ENCODE results near the gene ABCA9. TPM values are rescaled to one million over a fixed set of nuclear protein-coding genes. Genes with fewer than 3 reads are reported as not detected.
"Not testable (repeated sequence)": the region's sequence is repeated elsewhere in the genome, so short reads cannot be mapped to it uniquely, and the experiment has no call there.

The ABCA9 gene
- total and polyA plus RNA-seq, 4 donors = 1.4 to 100 (median 25.0) TPM

GRCh38 chr17:68987966-68988365, 72.8 kb downstream of the ABCA9 start:
- no peak for DNase-seq
- Histone ChIP-seq H3K9me3 (ENCODE audit: control insufficient read depth, low read length) (no peaks in the 10 kb centered on the region), H3K4me1 (ENCODE audit: control insufficient read depth in 1 of 2, insufficient read depth in 2 of 2, low read length in 2 of 2) (no peaks in the 10 kb centered on the region), H3K27me3 (ENCODE audit: control insufficient read depth in 1 of 2, insufficient read depth in 2 of 2, low read length in 1 of 2) (no peaks in the 10 kb centered on the region), H3K36me3 (ENCODE audit: control insufficient read depth in 1 of 2, insufficient read depth in 2 of 2, low read length in 1 of 2) (no peaks in the 10 kb centered on the region), H3K27ac (ENCODE audit: low read depth in 1 of 2, low read length in 2 of 2) (no peak overlapping the region), H3K4me3 (ENCODE audit: low read length in 2 of 2) (no peak overlapping the region)
- intact Hi-C loops (cut with DNase I) = no loop called here
- WGBS, 2 donors = 83 to 85% methylated on average over 4 of the region's 4 CpGs
- ATAC-seq (ENCODE audit: low FRiP score) = no peak

GRCh38 chr17:68981288-68981687, 79.4 kb downstream of the ABCA9 start:
- Histone ChIP-seq H3K36me3 (ENCODE audit: control insufficient read depth in 1 of 2, insufficient read depth in 2 of 2, low read length in 1 of 2) (no peaks in the 10 kb centered on the region), H3K4me3 (ENCODE audit: low read length in 2 of 2) (no peak overlapping the region), H3K4me1 (ENCODE audit: control insufficient read depth in 1 of 2, insufficient read depth in 2 of 2, low read length in 2 of 2) (no peaks in the 10 kb centered on the region), H3K9me3 (ENCODE audit: control insufficient read depth, low read length) (no peaks in the 10 kb centered on the region), H3K27ac (ENCODE audit: low read depth in 1 of 2, low read length in 2 of 2) (no peak overlapping the region), H3K27me3 (ENCODE audit: control insufficient read depth in 1 of 2, insufficient read depth in 2 of 2, low read length in 1 of 2) (no peaks in the 10 kb centered on the region)
- WGBS, 2 donors = 3 to 5% methylated on average over 2 of the region's 2 CpGs
- ATAC-seq (ENCODE audit: low FRiP score) (peak; percentile 64), DNase-seq (peak in 1 of 2 donors; percentile 80)
- intact Hi-C loops (cut with DNase I) = no loop called here

GRCh38 chr17:68973098-68973846, 87.5 kb downstream of the ABCA9 start:
- no peak overlapping the region for H3K27ac ChIP-seq (ENCODE audit: low read depth in 1 of 2, low read length in 2 of 2)

GRCh38 chr17:68972119-68972704, 88.5 kb downstream of the ABCA9 start:
- H3K9me3 ChIP-seq (ENCODE audit: control insufficient read depth, low read length) = no peaks in the 10 kb centered on the region
- WGBS, 2 donors = 47 to 48% methylated on average over 4 of the region's 4 CpGs
- intact Hi-C loops (cut with DNase I) = loop anchor here (5.0 kb wide), 1 partner anchor 195 kb away; no protein-coding TSS in a partner anchor
- H3K4me1 ChIP-seq (ENCODE audit: control insufficient read depth in 1 of 2, insufficient read depth in 2 of 2, low read length in 2 of 2) = no peaks in the 10 kb centered on the region
- no peak overlapping the region for H3K4me3 ChIP-seq (ENCODE audit: low read length in 2 of 2)
- H3K27ac ChIP-seq (ENCODE audit: low read depth in 1 of 2, low read length in 2 of 2) = no peak overlapping the region
- ATAC-seq (ENCODE audit: low FRiP score) (no peak), DNase-seq (no peak)
- no peaks in the 10 kb centered on the region for H3K27me3 ChIP-seq (ENCODE audit: control insufficient read depth in 1 of 2, insufficient read depth in 2 of 2, low read length in 1 of 2)
- H3K36me3 ChIP-seq (ENCODE audit: control insufficient read depth in 1 of 2, insufficient read depth in 2 of 2, low read length in 1 of 2) = no peaks in the 10 kb centered on the region

More at GRCh38 chr17:68973098-68973846, 87.5 kb downstream of the ABCA9 start:
- intact Hi-C loops (cut with DNase I) = loop anchor here (5.0 kb wide), 1 partner anchor 196 kb away; no protein-coding TSS in a partner anchor
- WGBS, 2 donors = 48 to 54% methylated on average over 3 of the region's 3 CpGs
- H3K4me3 ChIP-seq (ENCODE audit: low read length in 2 of 2) = no peak overlapping the region
- DNase-seq (no peak), ATAC-seq (ENCODE audit: low FRiP score) (no peak)
- no peaks in the 10 kb centered on the region for H3K4me1 ChIP-seq (ENCODE audit: control insufficient read depth in 1 of 2, insufficient read depth in 2 of 2, low read length in 2 of 2)
- H3K27me3 ChIP-seq (ENCODE audit: control insufficient read depth in 1 of 2, insufficient read depth in 2 of 2, low read length in 1 of 2) = no peaks in the 10 kb centered on the region
- H3K36me3 ChIP-seq (ENCODE audit: control insufficient read depth in 1 of 2, insufficient read depth in 2 of 2, low read length in 1 of 2) = no peaks in the 10 kb centered on the region
- H3K9me3 ChIP-seq (ENCODE audit: control insufficient read depth, low read length) = no peaks in the 10 kb centered on the region

GRCh38 chr17:68969101-68969500, 91.6 kb downstream of the ABCA9 start:
- no peak overlapping the region for H3K27ac ChIP-seq (ENCODE audit: low read depth in 1 of 2, low read length in 2 of 2)
- H3K4me1 ChIP-seq (ENCODE audit: control insufficient read depth in 1 of 2, insufficient read depth in 2 of 2, low read length in 2 of 2) = no peaks in the 10 kb centered on the region
- no peaks in the 10 kb centered on the region for H3K9me3 ChIP-seq (ENCODE audit: control insufficient read depth, low read length)
- intact Hi-C loops (cut with DNase I) = loop anchor here in 1 of 2 donors (10.0 kb wide), 1 partner anchor 276 kb away; no protein-coding TSS in a partner anchor
- no peak for DNase-seq
- WGBS, 2 donors = 85 to 87% methylated on average over 5 of the region's 5 CpGs
- H3K36me3 ChIP-seq (ENCODE audit: control insufficient read depth in 1 of 2, insufficient read depth in 2 of 2, low read length in 1 of 2) = no peaks in the 10 kb centered on the region
- no peak overlapping the region for H3K4me3 ChIP-seq (ENCODE audit: low read length in 2 of 2)
- ATAC-seq (ENCODE audit: low FRiP score) = no peak
- H3K27me3 ChIP-seq (ENCODE audit: control insufficient read depth in 1 of 2, insufficient read depth in 2 of 2, low read length in 1 of 2) = no peaks in the 10 kb centered on the region

- Histone ChIP-seq H3K36me3 (ENCODE audit: control insufficient read depth in 1 of 2, insufficient read depth in 2 of 2, low read length in 1 of 2) (no peaks in the 10 kb centered on the region), H3K9me3 (ENCODE audit: control insufficient read depth, low read length) (no peaks in the 10 kb centered on the region), H3K4me3 (ENCODE audit: low read length in 2 of 2) (no peak overlapping the region), H3K4me1 (ENCODE audit: control insufficient read depth in 1 of 2, insufficient read depth in 2 of 2, low read length in 2 of 2) (no peaks in the 10 kb centered on the region), H3K27ac (ENCODE audit: low read depth in 1 of 2, low read length in 2 of 2) (no peak overlapping the region), H3K27me3 (ENCODE audit: control insufficient read depth in 1 of 2, insufficient read depth in 2 of 2, low read length in 1 of 2) (no peaks in the 10 kb centered on the region)
- no peak for DNase-seq
- intact Hi-C loops (cut with DNase I) = loop anchor here in 1 of 2 donors (10.0 kb wide), 1 partner anchor 281 kb away; no protein-coding TSS in a partner anchor
- ATAC-seq (ENCODE audit: low FRiP score) = no peak
- WGBS, 2 donors = 93 to 96% methylated on average over 4 of the region's 4 CpGs
These were observed 96.8 kb downstream of the ABCA9 start for GRCh38 chr17:68963958-68964357.

- H3K27ac ChIP-seq (ENCODE audit: low read depth in 1 of 2, low read length in 2 of 2) = no peak overlapping the region
- ATAC-seq (ENCODE audit: low FRiP score) (no peak), DNase-seq (no peak)
- no peaks in the 10 kb centered on the region for H3K36me3 ChIP-seq (ENCODE audit: control insufficient read depth in 1 of 2, insufficient read depth in 2 of 2, low read length in 1 of 2)
- WGBS, 2 donors = 30 to 34% methylated on average over 9 of the region's 9 CpGs
- no peaks in the 10 kb centered on the region for H3K4me1 ChIP-seq (ENCODE audit: control insufficient read depth in 1 of 2, insufficient read depth in 2 of 2, low read length in 2 of 2)
- H3K27me3 ChIP-seq (ENCODE audit: control insufficient read depth in 1 of 2, insufficient read depth in 2 of 2, low read length in 1 of 2) = no peaks in the 10 kb centered on the region
- intact Hi-C loops (cut with DNase I) = loop anchor here in 1 of 2 donors (10.0 kb wide), 1 partner anchor 283 kb away; no protein-coding TSS in a partner anchor
- no peaks in the 10 kb centered on the region for H3K9me3 ChIP-seq (ENCODE audit: control insufficient read depth, low read length)
- H3K4me3 ChIP-seq (ENCODE audit: low read length in 2 of 2) = no peak overlapping the region
These were observed 99.4 kb downstream of the ABCA9 start for GRCh38 chr17:68961214-68961882.

GRCh38 chr17:68959117-68959516, 101.6 kb downstream of the ABCA9 start:
- WGBS, 2 donors = 95 to 98% methylated on average over 2 of the region's 2 CpGs
- H3K36me3 ChIP-seq (ENCODE audit: control insufficient read depth in 1 of 2, insufficient read depth in 2 of 2, low read length in 1 of 2); H3K4me3 ChIP-seq (ENCODE audit: low read length in 2 of 2); DNase-seq; H3K4me1 ChIP-seq (ENCODE audit: control insufficient read depth in 1 of 2, insufficient read depth in 2 of 2, low read length in 2 of 2); ATAC-seq (ENCODE audit: low FRiP score); intact Hi-C loops (cut with DNase I); H3K27ac ChIP-seq (ENCODE audit: low read depth in 1 of 2, low read length in 2 of 2); H3K27me3 ChIP-seq (ENCODE audit: control insufficient read depth in 1 of 2, insufficient read depth in 2 of 2, low read length in 1 of 2); H3K9me3 ChIP-seq (ENCODE audit: control insufficient read depth, low read length): not testable (repeated sequence)
